K562 (cell line): Measurements from ENCODE around the gene KLHL14. TPM values are rescaled to one million over a fixed set of nuclear protein-coding genes. Genes with fewer than 3 reads are reported as not detected.

Source experiments
- ATAC-seq: fragments of 200-7000 bp; cut with Tn5 transposase; 3 replicates; pipeline ENCODE4 v1.9.1; 2020; ENCODE audit warnings: moderate library complexity
- BruUV-seq: library from RNA; stranded (reverse); fragments of 400-500 nt; replicated peaks from 2 replicates; lab custom pipeline; 2021; lab: Mats Ljungman, UMichigan
- CTCF ChIA-PET: fragments of 300-600 bp; formaldehyde crosslinking; extraction: SDS; loops from one replicate; lab custom pipeline; 2021; ENCODE audit warnings: low intra/inter-chr PET ratio; lab: Yijun Ruan, JAX
- POLR2A ChIA-PET: fragments of 300-600, 350-650 bp; sonication (Branson Sonifier 250); formaldehyde crosslinking; extraction: SDS; loops from one replicate; lab custom pipeline; 2021; ENCODE audit warnings: antibody characterized with exemption, inconsistent platforms; lab: Yijun Ruan, JAX
- DNase-seq, 4 experiments: peaks; one replicate each; pipeline versions ENCODE4 v3.0.0 to v3.0.0-alpha.2; 2011 to 2018; ENCODE audit warnings: low spot score in 3 of 4, mixed read lengths in 3 of 4; ENCODE audit errors: extremely low read depth in 1 of 4
- FAIRE-seq: peaks from 2 replicates; lab custom pipeline; 2011; peaks lifted over from hg19 to GRCh38; lab: Jason Lieb, UNC
- H2AFZ ChIP-seq: 2 replicates; pipeline ENCODE4 v1.6.0; 2011; ENCODE audit warnings: low read depth, low read length, control low read depth, inconsistent platforms
- H3K27ac ChIP-seq: fragments of 200-600 bp; 3 replicates; pipeline ENCODE4 v1.8.0; 2011; ENCODE audit warnings: low read depth, mild to moderate bottlenecking, control low read depth, inconsistent platforms, low read length, moderate library complexity, mixed read lengths; ENCODE audit errors: extremely low read depth
- H3K27me3 ChIP-seq, 2 experiments: fragments of 300-600 bp in 1 of 2; 2 replicates in 1 of 2; 3 replicates in 1 of 2; pipeline versions ENCODE4 v1.6.0 to v1.8.0; 2011; ENCODE audit warnings: inconsistent platforms in 2 of 2, low read length in 2 of 2, mild to moderate bottlenecking in 1 of 2, mixed read lengths in 1 of 2, moderate library complexity in 1 of 2; ENCODE audit not compliant: control insufficient read depth in 2 of 2, insufficient read depth in 2 of 2
- H3K36me3 ChIP-seq: fragments of 300-600 bp; 3 replicates; pipeline ENCODE4 v1.8.0; 2011; ENCODE audit warnings: mild to moderate bottlenecking, low read length, inconsistent platforms; ENCODE audit not compliant: control insufficient read depth, insufficient read depth
- H3K4me1 ChIP-seq, 2 experiments: fragments of 200-600 bp in 1 of 2; replicated peaks in 1 of 2; 2 replicates in 1 of 2; 3 replicates in 1 of 2; pipeline versions ENCODE4 v1.5.1 to v1.8.0; 2011; ENCODE audit warnings: inconsistent platforms in 2 of 2, low read length in 2 of 2, mild to moderate bottlenecking in 1 of 2, mixed read lengths in 1 of 2, moderate library complexity in 1 of 2; ENCODE audit not compliant: control insufficient read depth in 2 of 2, insufficient read depth in 2 of 2
- H3K4me2 ChIP-seq: 2 replicates; pipeline ENCODE4 v1.6.1; 2011; ENCODE audit warnings: low read length, control low read depth, inconsistent platforms, mixed read lengths; ENCODE audit not compliant: insufficient read depth
- H3K4me3 ChIP-seq: fragments of 200-600 bp; sonication (generic), shearing (Covaris generic); 2 replicates; pipeline ENCODE4 v1.5.1; 2016; ENCODE audit warnings: control low read depth, inconsistent platforms
- H3K79me2 ChIP-seq: fragments of 200-600 bp; 3 replicates; pipeline ENCODE4 v1.8.0; 2011; ENCODE audit warnings: low read length, inconsistent platforms; ENCODE audit not compliant: control insufficient read depth, insufficient read depth
- H3K9ac ChIP-seq, 2 experiments: 2 replicates each; pipeline versions ENCODE4 v1.6.0 to v1.6.1; 2011; ENCODE audit warnings: low read depth in 2 of 2, low read length in 2 of 2, control low read depth in 1 of 2, inconsistent platforms in 1 of 2, mild to moderate bottlenecking in 1 of 2, mixed read lengths in 1 of 2; ENCODE audit not compliant: insufficient read depth in 1 of 2
- H3K9me1 ChIP-seq: one replicate; pipeline ENCODE4 v1.6.0; 2011; ENCODE audit warnings: inconsistent platforms, mild to moderate bottlenecking, low read length, moderate library complexity; ENCODE audit not compliant: control insufficient read depth, insufficient read depth
- H3K9me3 ChIP-seq: replicated peaks from 2 replicates; pipeline ENCODE4 v1.5.1; 2011; ENCODE audit warnings: low read depth, low read length, inconsistent platforms; ENCODE audit not compliant: control insufficient read depth, insufficient read depth
- H4K20me1 ChIP-seq: replicated peaks from 2 replicates; pipeline ENCODE4 v1.6.1; 2011; ENCODE audit warnings: low read length, inconsistent platforms, mixed read lengths; ENCODE audit not compliant: control insufficient read depth, insufficient read depth
- HDAC3 ChIP-seq: fragments of 450-650 bp; IDR thresholded peaks from 2 replicates; pipeline ENCODE4 v1.6.1; 2018; ENCODE audit warnings: borderline replicate concordance, mild to moderate bottlenecking, moderate library complexity; ENCODE audit not compliant: partially characterized antibody
- KLF1 ChIP-seq: fragments of 450-650 bp; IDR thresholded peaks from 2 replicates; pipeline ENCODE4 v1.6.1; 2016; ENCODE audit warnings: missing genetic modification characterization, missing compliant biosample characterization
- PML ChIP-seq: IDR thresholded peaks from 2 replicates; pipeline ENCODE4 v1.6.1; 2012; ENCODE audit warnings: low read length, inconsistent platforms
- TAF7 ChIP-seq: fragments of 450-650 bp; IDR thresholded peaks from 2 replicates; pipeline ENCODE4 v1.6.1; 2016; ENCODE audit warnings: missing genetic modification characterization, missing compliant biosample characterization
- ZBTB33 ChIP-seq: sonication (generic); formaldehyde crosslinking; IDR thresholded peaks from 2 replicates; pipeline ENCODE4 v1.8.1; 2023; ENCODE audit warnings: mild to moderate bottlenecking, missing genetic modification reagents
- ZNF584 ChIP-seq: fragments of 200-800 bp; sonication (Bioruptor generic); IDR thresholded peaks from 2 replicates; pipeline ENCODE4 v1.6.1; 2016; ENCODE audit warnings: low read depth, mild to moderate bottlenecking, missing genetic modification characterization, missing compliant biosample characterization
- in situ Hi-C: fragments of 300-500 bp; cut with MboI; formaldehyde crosslinking; loops from 4 replicates; pipeline ENCODE4 v1.15.0; 2018; ENCODE audit warnings: inconsistent platforms, mixed read lengths
- intact Hi-C: fragments of 100-400 bp; cut with micrococcal nuclease; formaldehyde crosslinking; loops from 2 replicates; pipeline ENCODE4 v1.14.2; 2022
- polyA plus RNA-seq, 8 experiments: library from polyadenylated mRNA; depleted of rRNA in 4 of 8; stranded (reverse) in 5 of 8; unstranded in 3 of 8; fragments of >200 nt; fragmentation: Nextera tagmentation in 2 of 8; fragmentation: Illumina TruSeq in 1 of 8; extraction: Ambion mirVana in 2 of 8; extraction: Trizol in 1 of 8; gene quantifications; 2 replicates each; pipeline versions ENCODE4 v1.2.1 to v1.2.3, GENCODE V29; 2011 to 2014; ENCODE audit warnings: inconsistent platforms in 1 of 8, missing spikeins in 1 of 8
- small RNA-seq: library from RNA; depleted of rRNA; stranded (forward); fragments of <200 nt; gene quantifications from one replicate; pipeline ENCODE3, GENCODE V24; 2014
- total RNA-seq, 7 experiments: library from RNA; depleted of rRNA in 6 of 7; stranded (reverse); fragments of >200 nt in 6 of 7; fragmentation: Illumina TruSeq in 2 of 7; extraction: Trizol in 2 of 7; gene quantifications; 2 replicates each; pipeline versions ENCODE4 v1.2.1 to v1.2.3, GENCODE V29; 2011 to 2021; ENCODE audit warnings: low replicate concordance in 1 of 7
- TF ChIP-seq, protein P1 (sequence below): sonication (generic); formaldehyde crosslinking; IDR thresholded peaks from 2 replicates; pipeline ENCODE4 v1.8.0; 2022; ENCODE audit warnings: missing genetic modification reagents, mild to moderate bottlenecking, moderate library complexity, borderline replicate concordance

KLHL14 gene
- total and polyA plus RNA-seq, 9 of the 15 experiments (the other 6 are each of a cell fraction or from before 2014, with no cell fraction given): not detected

- in situ Hi-C loops: no loop called here
- TF ChIP-seq KLF1 (tag) (no peak), HDAC3 (no peak), ZNF584 (no peak), TAF7 (tag) (no peak), PML (no peak), ZBTB33 (CRISPR knock-in tag) (no peak)
- TF ChIP-seq, protein P1, sequence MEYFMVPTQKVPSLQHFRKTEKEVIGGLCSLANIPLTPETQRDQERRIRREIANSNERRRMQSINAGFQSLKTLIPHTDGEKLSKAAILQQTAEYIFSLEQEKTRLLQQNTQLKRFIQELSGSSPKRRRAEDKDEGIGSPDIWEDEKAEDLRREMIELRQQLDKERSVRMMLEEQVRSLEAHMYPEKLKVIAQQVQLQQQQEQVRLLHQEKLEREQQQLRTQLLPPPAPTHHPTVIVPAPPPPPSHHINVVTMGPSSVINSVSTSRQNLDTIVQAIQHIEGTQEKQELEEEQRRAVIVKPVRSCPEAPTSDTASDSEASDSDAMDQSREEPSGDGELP (CRISPR knock-in tag): no peak
These were observed 149.3 kb downstream of the KLHL14 start for GRCh38 chr18:32623563-32623962.

More at GRCh38 chr18:32623563-32623962, 149.3 kb downstream of the KLHL14 start:
- ChIA-PET POLR2A (no interaction called here), CTCF (no interaction called here)
- no peak overlapping the region for H2AFZ ChIP-seq
- ATAC-seq (no peak), FAIRE-seq (no peak), DNase-seq (no peak)
- no TSS peak for BruUV-seq
- no peaks in the 10 kb centered on the region for H3K4me1 ChIP-seq
- no peaks in the 10 kb centered on the region for H3K79me2 ChIP-seq
- H3K27me3 ChIP-seq: no peaks in the 10 kb centered on the region
- H3K9me1 ChIP-seq: no peaks in the 10 kb centered on the region
- H3K36me3 ChIP-seq: no peaks in the 10 kb centered on the region
- no peak overlapping the region for H3K27ac ChIP-seq
- intact Hi-C loops: no loop called here
- no peak overlapping the region for H3K9ac ChIP-seq
- no peak overlapping the region for H3K4me2 ChIP-seq
- H4K20me1 ChIP-seq: no peaks in the 10 kb centered on the region
- no peak overlapping the region for H3K4me3 ChIP-seq
- H3K9me3 ChIP-seq: no peaks in the 10 kb centered on the region

Small RNA genes lying within 50 kb of the gene (small RNA-seq; reads per million reads assigned to genes)
- gene AC012123.2: not detected
